Activated CD4-positive, alpha-beta memory T cell treated with anti-CD3 and anti-CD28 coated beads, Interleukin-2, amount 10 ng/mL, durations not matched to agents 7 days and 5 days (primary cell): Measurements from ENCODE around the gene GNAS. TPM values are rescaled to one million over a fixed set of nuclear protein-coding genes. Genes with fewer than 3 reads are reported as not detected.
A peak's percentile ranks its signal among the peaks of the same experiment; 100 is the strongest.

Experiments
- CTCF ChIA-PET: fragments of 350-600 bp; sonication (Branson Sonifier 250); formaldehyde crosslinking; loops from one replicate; lab custom pipeline; 2021; ENCODE audit warnings: antibody characterized with exemption, inconsistent platforms; lab: Charles Lee
- POLR2A ChIA-PET: fragments of 350-600 bp; sonication (Branson Sonifier 250); formaldehyde crosslinking; loops from one replicate; lab custom pipeline; 2021; ENCODE audit warnings: antibody characterized with exemption; lab: Charles Lee
- DNase-seq: peaks from one replicate; pipeline ENCODE4 v3.0.0-alpha.2; 2020
- H3K27ac Mint-ChIP-seq: one replicate; pipeline ENCODE4 v1.8.0; 2021; ENCODE audit warnings: mild to moderate bottlenecking, mixed read lengths
- H3K27me3 Mint-ChIP-seq: one replicate; pipeline ENCODE4 v1.8.0; 2021; ENCODE audit warnings: mixed read lengths
- H3K36me3 Mint-ChIP-seq: one replicate; pipeline ENCODE4 v1.8.0; 2021; ENCODE audit warnings: low read depth, mixed read lengths
- H3K4me1 Mint-ChIP-seq: one replicate; pipeline ENCODE4 v1.8.0; 2021; ENCODE audit warnings: mixed read lengths
- H3K4me3 Mint-ChIP-seq: one replicate; pipeline ENCODE4 v1.8.0; 2021; ENCODE audit warnings: mild to moderate bottlenecking, mixed read lengths
- H3K9me3 Mint-ChIP-seq: one replicate; pipeline ENCODE4 v1.8.0; 2021; ENCODE audit warnings: mixed read lengths
- total RNA-seq, 2 experiments: library from RNA; stranded (reverse); gene quantifications; one replicate each; pipeline ENCODE4 v1.2.3, GENCODE V29; 2021

GNAS gene
- total RNA-seq, 2 experiments from 2014 or later: 790 to 809 TPM

GRCh38 chr20:58867211-58867610, 14.7 kb downstream of the GNAS start:
- Mint-ChIP-seq H3K9me3 (no peaks in the 10 kb centered on the region), H3K4me1 (peaks cover 5% of the 10 kb centered on the region), H3K36me3 (no peaks in the 10 kb centered on the region), H3K27me3 (peaks cover 20% of the 10 kb centered on the region), H3K27ac (no peak overlapping the region), H3K4me3 (no peak overlapping the region)
- DNase-seq: no peak
- CTCF ChIA-PET: interaction anchor here (0.9 to 1.3 kb wide), 5 partner anchors 9 to 629 kb away, joined by 3 to 6 read pairs (median 4); no protein-coding TSS in a partner anchor
- POLR2A ChIA-PET: interaction anchor here (1.5 kb wide), 1 partner anchor 216 kb away, joined by 4 read pairs; the partner anchor contains the start of gene STX16

DNA sequence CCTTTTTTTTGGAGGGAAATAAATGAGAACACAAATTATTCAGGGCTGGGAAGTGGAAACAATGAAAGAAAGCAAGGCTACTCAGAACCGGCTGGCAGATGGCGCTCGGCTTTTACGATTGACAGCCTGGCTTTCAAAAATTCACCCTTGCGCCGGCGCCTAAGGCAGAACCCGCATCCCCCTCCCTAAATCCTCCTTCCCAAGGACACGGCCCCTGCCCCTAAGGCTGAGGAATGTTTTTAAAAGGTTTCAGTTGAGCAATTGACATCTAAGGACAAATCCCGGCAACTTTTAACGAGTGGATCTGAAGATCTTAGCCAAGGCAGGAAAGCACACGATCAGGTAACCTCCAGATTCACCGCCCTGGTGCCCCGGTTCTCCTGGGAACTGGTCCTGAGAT, 16.3 kb downstream of the GNAS start:
- H3K27ac Mint-ChIP-seq: no peak overlapping the region
- H3K4me1 Mint-ChIP-seq: peaks cover 7% of the 10 kb centered on the region
- no peak overlapping the region for H3K4me3 Mint-ChIP-seq
- POLR2A ChIA-PET: no interaction called here
- no peak for DNase-seq
- no peaks in the 10 kb centered on the region for H3K36me3 Mint-ChIP-seq
- CTCF ChIA-PET: no interaction called here
- H3K27me3 Mint-ChIP-seq: peaks cover 9% of the 10 kb centered on the region
- no peaks in the 10 kb centered on the region for H3K9me3 Mint-ChIP-seq

- Mint-ChIP-seq H3K9me3 (no peaks in the 10 kb centered on the region), H3K4me3 (no peak overlapping the region), H3K27ac (no peak overlapping the region), H3K4me1 (peaks cover 7% of the 10 kb centered on the region), H3K27me3 (peaks cover 9% of the 10 kb centered on the region), H3K36me3 (no peaks in the 10 kb centered on the region)
- ChIA-PET POLR2A (interaction anchor here (1.2 kb wide), 1 partner anchor 22 kb away, joined by 3 read pairs; no protein-coding TSS in a partner anchor), CTCF (interaction anchor here (0.7 to 1.6 kb wide), 14 partner anchors 9 to 626 kb away, joined by 3 to 5 read pairs (median 3); partner anchors contain the start of genes ATP5F1E and GNAS-AS1)
- no peak for DNase-seq
Measured at GRCh38 chr20:58869662-58870227, 17.2 kb downstream of the GNAS start.

GRCh38 chr20:58870293-58871014, 17.9 kb downstream of the GNAS start:
- H3K27ac Mint-ChIP-seq: no peak overlapping the region
- ChIA-PET POLR2A (interaction anchor here (1.2 kb wide), 1 partner anchor 21 kb away, joined by 3 read pairs; no protein-coding TSS in a partner anchor), CTCF (interaction anchor here (0.7 to 1.6 kb wide), 14 partner anchors 9 to 625 kb away, joined by 3 to 5 read pairs (median 3); partner anchors contain the start of genes ATP5F1E and GNAS-AS1)
- peak; percentile 51 for DNase-seq
- H3K4me3 Mint-ChIP-seq: no peak overlapping the region
- H3K27me3 Mint-ChIP-seq: peaks cover 9% of the 10 kb centered on the region
- peaks cover 7% of the 10 kb centered on the region for H3K4me1 Mint-ChIP-seq
- no peaks in the 10 kb centered on the region for H3K9me3 Mint-ChIP-seq
- no peaks in the 10 kb centered on the region for H3K36me3 Mint-ChIP-seq

GRCh38 chr20:58871533-58872102, 19.1 kb downstream of the GNAS start:
- ChIA-PET CTCF (interaction anchor here (0.6 to 0.7 kb wide), 2 partner anchors 110 to 351 kb away, joined by 3 to 4 read pairs; no protein-coding TSS in a partner anchor), POLR2A (interaction anchor here (1.1 kb wide), 1 partner anchor 20 kb away, joined by 3 read pairs; no protein-coding TSS in a partner anchor)
- Mint-ChIP-seq H3K9me3 (no peaks in the 10 kb centered on the region), H3K4me1 (peaks cover 7% of the 10 kb centered on the region), H3K4me3 (no peak overlapping the region), H3K36me3 (no peaks in the 10 kb centered on the region), H3K27me3 (peaks cover 9% of the 10 kb centered on the region), H3K27ac (no peak overlapping the region)
- no peak for DNase-seq

DNA sequence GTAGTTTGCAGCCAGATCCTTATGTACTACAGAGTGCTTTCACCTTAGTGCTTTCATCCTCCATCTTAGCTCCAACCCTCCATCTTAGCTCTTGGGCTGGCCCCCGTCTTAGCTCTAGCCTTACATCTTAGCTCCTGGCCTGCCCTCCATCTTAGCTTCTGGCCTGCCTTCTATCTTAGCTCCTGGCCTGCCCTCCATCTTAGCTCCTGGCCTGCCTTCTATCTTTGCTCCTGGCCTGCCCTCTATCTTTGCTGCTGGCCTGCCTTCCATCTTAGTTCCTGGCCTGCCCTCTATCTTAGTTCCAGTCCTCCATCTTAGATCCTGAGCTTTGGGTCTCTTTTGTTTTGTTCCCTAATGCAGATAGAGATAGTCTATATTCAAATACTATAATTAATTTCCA, 22.0 kb downstream of the GNAS start:
- Mint-ChIP-seq H3K4me1 (peaks cover 24% of the 10 kb centered on the region), H3K27me3 (no peaks in the 10 kb centered on the region), H3K4me3 (no peak overlapping the region), H3K36me3 (no peaks in the 10 kb centered on the region), H3K27ac (no peak overlapping the region), H3K9me3 (no peaks in the 10 kb centered on the region)
- DNase-seq: no peak
- ChIA-PET POLR2A (interaction anchor here (0.9 kb wide), 1 partner anchor 10 kb away, joined by 3 read pairs; no protein-coding TSS in a partner anchor), CTCF (interaction anchor here (0.9 kb wide), 1 partner anchor 12 kb away, joined by 3 read pairs; no protein-coding TSS in a partner anchor)

DNA sequence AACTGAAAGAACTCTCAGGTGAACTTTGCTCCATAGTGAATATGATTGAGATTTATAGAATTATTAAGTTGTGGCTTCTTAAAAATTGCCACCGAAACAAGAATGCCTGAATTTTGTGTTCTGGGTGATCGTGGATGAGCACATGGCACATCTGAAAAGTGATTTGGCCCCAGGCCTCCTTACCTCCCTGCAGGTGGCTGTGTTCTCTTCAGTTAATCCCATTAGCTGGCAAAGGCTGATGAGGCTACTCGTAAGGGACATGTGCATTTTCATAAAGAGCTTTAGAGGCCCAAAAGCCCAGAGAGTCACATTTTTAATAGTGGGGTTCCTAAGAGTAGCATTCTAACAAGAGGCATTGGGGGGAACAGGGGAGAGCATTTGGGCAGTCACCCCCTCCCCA, 22.6 kb downstream of the GNAS start:
- Mint-ChIP-seq H3K36me3 (no peaks in the 10 kb centered on the region), H3K9me3 (no peaks in the 10 kb centered on the region), H3K27me3 (no peaks in the 10 kb centered on the region), H3K4me3 (no peak overlapping the region), H3K4me1 (peaks cover 24% of the 10 kb centered on the region), H3K27ac (no peak overlapping the region)
- CTCF ChIA-PET: interaction anchor here (0.9 kb wide), 1 partner anchor 11 kb away, joined by 3 read pairs; no protein-coding TSS in a partner anchor
- POLR2A ChIA-PET: interaction anchor here (0.9 kb wide), 1 partner anchor 10 kb away, joined by 3 read pairs; no protein-coding TSS in a partner anchor
- no peak for DNase-seq

- CTCF ChIA-PET: interaction anchor here (1.1 kb wide), 1 partner anchor 9 kb away, joined by 6 read pairs; no protein-coding TSS in a partner anchor
- H3K36me3 Mint-ChIP-seq: no peaks in the 10 kb centered on the region
- H3K27ac Mint-ChIP-seq: no peak overlapping the region
- DNase-seq: no peak
- POLR2A ChIA-PET: no interaction called here
- no peaks in the 10 kb centered on the region for H3K27me3 Mint-ChIP-seq
- H3K9me3 Mint-ChIP-seq: no peaks in the 10 kb centered on the region
- no peak overlapping the region for H3K4me3 Mint-ChIP-seq
- peaks cover 23% of the 10 kb centered on the region for H3K4me1 Mint-ChIP-seq
Measured at GRCh38 chr20:58875541-58876134, 23.1 kb downstream of the GNAS start.

GRCh38 chr20:58876437-58876836, 23.9 kb downstream of the GNAS start:
- POLR2A ChIA-PET: interaction anchor here (0.6 to 1.8 kb wide), 3 partner anchors 13 to 351 kb away, joined by 3 to 6 read pairs (median 4); no protein-coding TSS in a partner anchor
- no peak for DNase-seq
- Mint-ChIP-seq H3K36me3 (no peaks in the 10 kb centered on the region), H3K4me1 (peaks cover 19% of the 10 kb centered on the region), H3K27me3 (no peaks in the 10 kb centered on the region), H3K9me3 (no peaks in the 10 kb centered on the region), H3K4me3 (no peak overlapping the region), H3K27ac (no peak overlapping the region)
- CTCF ChIA-PET: interaction anchor here (1.1 kb wide), 1 partner anchor 9 kb away, joined by 6 read pairs; no protein-coding TSS in a partner anchor

- H3K4me3 Mint-ChIP-seq: no peak overlapping the region
- no peaks in the 10 kb centered on the region for H3K36me3 Mint-ChIP-seq
- peaks cover 19% of the 10 kb centered on the region for H3K4me1 Mint-ChIP-seq
- DNase-seq: no peak
- H3K27ac Mint-ChIP-seq: peak overlapping the region; percentile 69
- CTCF ChIA-PET: interaction anchor here (0.7 kb wide), 1 partner anchor 226 kb away, joined by 3 read pairs; the partner anchor contains the start of gene STX16
- H3K9me3 Mint-ChIP-seq: no peaks in the 10 kb centered on the region
- H3K27me3 Mint-ChIP-seq: no peaks in the 10 kb centered on the region
- POLR2A ChIA-PET: interaction anchor here (0.6 to 1.8 kb wide), 3 partner anchors 12 to 351 kb away, joined by 3 to 6 read pairs (median 4); no protein-coding TSS in a partner anchor
Measured at GRCh38 chr20:58877050-58877975, 24.8 kb downstream of the GNAS start.

DNA sequence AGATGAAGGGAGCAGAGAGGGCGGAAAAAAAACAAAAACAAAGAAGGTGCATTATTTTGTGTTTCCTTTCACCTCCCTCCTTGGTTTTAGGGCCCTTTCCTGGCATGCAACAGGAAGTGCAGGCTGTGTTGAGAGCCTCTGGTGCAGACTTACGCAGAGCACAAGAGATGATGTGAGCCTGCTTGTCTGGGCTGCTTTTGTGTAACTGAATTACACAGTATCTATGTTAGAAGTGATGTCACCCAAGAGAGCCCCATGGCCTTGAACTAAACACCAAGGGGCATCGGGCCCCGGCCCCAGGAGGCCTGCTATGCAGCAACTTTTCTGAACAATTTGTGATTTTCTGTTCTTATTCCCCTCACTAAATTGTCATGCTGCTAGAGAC, 25.5 kb downstream of the GNAS start:
- ChIA-PET CTCF (no interaction called here), POLR2A (interaction anchor here (1.8 kb wide), 1 partner anchor 11 kb away, joined by 6 read pairs; no protein-coding TSS in a partner anchor)
- H3K36me3 Mint-ChIP-seq: no peaks in the 10 kb centered on the region
- no peaks in the 10 kb centered on the region for H3K27me3 Mint-ChIP-seq
- peak; percentile 51 for DNase-seq
- peaks cover 18% of the 10 kb centered on the region for H3K4me1 Mint-ChIP-seq
- peak overlapping the region; percentile 69 for H3K27ac Mint-ChIP-seq
- H3K4me3 Mint-ChIP-seq: no peak overlapping the region
- no peaks in the 10 kb centered on the region for H3K9me3 Mint-ChIP-seq
